GM21390 (cell line): ENCODE data around the gene CNDP2.

Experiments used
- ATAC-seq: cut with Tn5 transposase; IDR thresholded peaks from one replicate; pipeline ENCODE4 v1.9.1; 2021; ENCODE audit not compliant: unreplicated experiment

Gene CNDP2

GRCh38 chr18:74532511-74533025 lies 36.4 kb downstream of the CNDP2 start:
- no peak for ATAC-seq

- ATAC-seq: no peak
Observed at GRCh38 chr18:74533666-74534065, 37.5 kb downstream of the CNDP2 start.

- no peak for ATAC-seq
Observed at GRCh38 chr18:74534150-74534969, 38.2 kb downstream of the CNDP2 start, which contains the start of gene CNDP1. TSS of gene CNDP1 (plus strand) at chr18:74534500. CDS start at chr18:74534668, 168 bp downstream.

- peak; percentile 61 for ATAC-seq
Observed at GRCh38 chr18:74534981-74535649, 39.0 kb downstream of the CNDP2 start.

- ATAC-seq: no peak
Observed at GRCh38 chr18:74539289-74539688, 43.1 kb downstream of the CNDP2 start.

GRCh38 chr18:74540652-74541421 lies 44.7 kb downstream of the CNDP2 start:
- ATAC-seq: no peak

- no peak for ATAC-seq
Observed at GRCh38 chr18:74541703-74542555, 45.8 kb downstream of the CNDP2 start.

GRCh38 chr18:74544898-74545297 lies 48.7 kb downstream of the CNDP2 start:
- no peak for ATAC-seq

GRCh38 chr18:74546007-74546406 lies 49.8 kb downstream of the CNDP2 start:
- ATAC-seq: no peak

GRCh38 chr18:74546751-74547530 lies 50.8 kb downstream of the CNDP2 start:
- no peak for ATAC-seq

GRCh38 chr18:74547860-74548259 lies 51.7 kb downstream of the CNDP2 start:
- ATAC-seq: no peak

GRCh38 chr18:74549591-74550104 lies 53.5 kb downstream of the CNDP2 start:
- ATAC-seq: no peak

GRCh38 chr18:74550886-74551285 lies 54.7 kb downstream of the CNDP2 start:
- no peak for ATAC-seq

- no peak for ATAC-seq
Observed at GRCh38 chr18:74551452-74551851, 55.3 kb downstream of the CNDP2 start.

- peak; percentile 99 for ATAC-seq
Observed at GRCh38 chr18:74551936-74552555, 55.9 kb downstream of the CNDP2 start.

GRCh38 chr18:74556126-74556525 lies 60.0 kb downstream of the CNDP2 start:
- ATAC-seq: no peak

- ATAC-seq: no peak
Observed at GRCh38 chr18:74558096-74558495, 61.9 kb downstream of the CNDP2 start.

GRCh38 chr18:74562131-74562730 lies 66.1 kb downstream of the CNDP2 start:
- no peak for ATAC-seq

GRCh38 chr18:74562775-74563174 lies 66.6 kb downstream of the CNDP2 start:
- ATAC-seq: no peak
